HG03280 (cell line): ENCODE measurements around the gene EWSR1.

Experiments
- ATAC-seq: cut with Tn5 transposase; IDR thresholded peaks from one replicate; pipeline ENCODE4 v1.9.1; 2021; ENCODE audit warnings: mild to moderate bottlenecking, moderate library complexity; ENCODE audit not compliant: unreplicated experiment

Gene EWSR1

GRCh38 chr22:29267462-29267857, 608 bp upstream of the EWSR1 start:
- ATAC-seq: peak; percentile 34

GRCh38 chr22:29268511-29269229, 602 bp downstream of the EWSR1 start:
- peak; percentile 22 for ATAC-seq

- no peak for ATAC-seq
Observed at GRCh38 chr22:29269230-29269604, 1.1 kb downstream of the EWSR1 start.

- ATAC-seq: no peak
Observed at GRCh38 chr22:29269731-29270474, 1.8 kb downstream of the EWSR1 start.

GRCh38 chr22:29270475-29271271, 2.6 kb downstream of the EWSR1 start:
- ATAC-seq: no peak

- ATAC-seq: no peak
Observed at GRCh38 chr22:29272624-29273023, 4.6 kb downstream of the EWSR1 start.

- ATAC-seq: no peak
Observed at GRCh38 chr22:29275167-29275566, 7.1 kb downstream of the EWSR1 start.

GRCh38 chr22:29275819-29276565, 7.9 kb downstream of the EWSR1 start:
- no peak for ATAC-seq

GRCh38 chr22:29277927-29278326, 9.9 kb downstream of the EWSR1 start:
- no peak for ATAC-seq

GRCh38 chr22:29284196-29284595, 16.1 kb downstream of the EWSR1 start:
- ATAC-seq: no peak

GRCh38 chr22:29288837-29289236, 20.8 kb downstream of the EWSR1 start:
- no peak for ATAC-seq

- ATAC-seq: no peak
Observed at GRCh38 chr22:29290061-29290460, 22.0 kb downstream of the EWSR1 start.

- no peak for ATAC-seq
Observed at GRCh38 chr22:29291215-29291614, 23.1 kb downstream of the EWSR1 start.

GRCh38 chr22:29292379-29292778, 24.3 kb downstream of the EWSR1 start:
- ATAC-seq: no peak

- ATAC-seq: no peak
Observed at GRCh38 chr22:29298641-29299040, 30.6 kb downstream of the EWSR1 start.

GRCh38 chr22:29299136-29299900, 31.2 kb downstream of the EWSR1 start:
- ATAC-seq: no peak

- ATAC-seq: no peak
Observed at GRCh38 chr22:29300467-29300806, 32.4 kb downstream of the EWSR1 start.

- ATAC-seq: no peak
Observed at GRCh38 chr22:29300807-29301601, 32.9 kb downstream of the EWSR1 start.

GRCh38 chr22:29301716-29302401, 33.8 kb downstream of the EWSR1 start:
- ATAC-seq: no peak
